Mesothelial cell of epicardium (in vitro differentiated cells): ENCODE results near the gene TRIM71. TPM values are rescaled to one million over a fixed set of nuclear protein-coding genes. Genes with fewer than 3 reads are reported as not detected.

ENCODE experiments used
- DNase-seq, 2 experiments: peaks; one replicate each; pipeline ENCODE4 v3.0.0; 2021; ENCODE audit warnings: low spot score in 2 of 2; ENCODE audit not compliant: unreplicated experiment in 2 of 2
- H3K27ac Mint-ChIP-seq: 2 replicates; pipeline ENCODE4 v1.8.0; 2021; ENCODE audit warnings: mixed read lengths
- H3K27me3 Mint-ChIP-seq: 2 replicates; pipeline ENCODE4 v1.8.0; 2021; ENCODE audit warnings: low read depth, mixed read lengths
- H3K36me3 Mint-ChIP-seq: 2 replicates; pipeline ENCODE4 v1.8.0; 2021; ENCODE audit warnings: mixed read lengths
- H3K4me1 Mint-ChIP-seq: 2 replicates; pipeline ENCODE4 v1.8.0; 2021; ENCODE audit warnings: mixed read lengths
- H3K4me3 Mint-ChIP-seq: 2 replicates; pipeline ENCODE4 v1.8.0; 2021; ENCODE audit warnings: mild to moderate bottlenecking, moderate library complexity, mixed read lengths
- H3K9me3 Mint-ChIP-seq: 2 replicates; pipeline ENCODE4 v1.8.0; 2021; ENCODE audit warnings: mixed read lengths
- CTCF ChIP-seq: fragments of 200-600 bp; sonication (generic); IDR thresholded peaks from one replicate; pipeline ENCODE4 v1.5.0; 2021; ENCODE audit warnings: antibody characterized with exemption; ENCODE audit not compliant: unreplicated experiment
- total RNA-seq: library from RNA; stranded (reverse); gene quantifications from 3 replicates; pipeline ENCODE4 v1.2.1, GENCODE V29; 2021

TRIM71 gene
- total RNA-seq, 1 donor from 2014 or later = 2.7 TPM

- H3K27me3 Mint-ChIP-seq = peaks cover 47% of the 10 kb centered on the region
- no peak for TF ChIP-seq CTCF
- no peaks in the 10 kb centered on the region for H3K9me3 Mint-ChIP-seq
- H3K36me3 Mint-ChIP-seq = no peaks in the 10 kb centered on the region
- peak overlapping the region; percentile 74 for H3K4me3 Mint-ChIP-seq
- no peak overlapping the region for H3K27ac Mint-ChIP-seq
- peak in 1 of 2 experiments; percentile 54 for DNase-seq
- H3K4me1 Mint-ChIP-seq = peaks cover 46% of the 10 kb centered on the region
These were observed 602 bp downstream of the TRIM71 start for GRCh38 chr3:32818229-32818969.

- H3K4me1 Mint-ChIP-seq = peaks cover 48% of the 10 kb centered on the region
- no peak overlapping the region for H3K27ac Mint-ChIP-seq
- peak overlapping the region; percentile 74 for H3K4me3 Mint-ChIP-seq
- DNase-seq = no peak
- H3K27me3 Mint-ChIP-seq = peaks cover 48% of the 10 kb centered on the region
- TF ChIP-seq CTCF = no peak
- H3K9me3 Mint-ChIP-seq = no peaks in the 10 kb centered on the region
- H3K36me3 Mint-ChIP-seq = no peaks in the 10 kb centered on the region
These were observed 1.2 kb downstream of the TRIM71 start for GRCh38 chr3:32818970-32819511.

GRCh38 chr3:32819551-32820348 lies 2.0 kb downstream of the TRIM71 start:
- H3K4me1 Mint-ChIP-seq = peaks cover 48% of the 10 kb centered on the region
- peak overlapping the region; percentile 74 for H3K4me3 Mint-ChIP-seq
- H3K36me3 Mint-ChIP-seq = no peaks in the 10 kb centered on the region
- peaks cover 48% of the 10 kb centered on the region for H3K27me3 Mint-ChIP-seq
- TF ChIP-seq CTCF = no peak
- H3K9me3 Mint-ChIP-seq = no peaks in the 10 kb centered on the region
- DNase-seq = no peak
- no peak overlapping the region for H3K27ac Mint-ChIP-seq

GRCh38 chr3:32820430-32820829 lies 2.6 kb downstream of the TRIM71 start:
- peak overlapping the region; percentile 74 for H3K4me3 Mint-ChIP-seq
- DNase-seq = no peak
- H3K36me3 Mint-ChIP-seq = no peaks in the 10 kb centered on the region
- no peaks in the 10 kb centered on the region for H3K9me3 Mint-ChIP-seq
- TF ChIP-seq CTCF = no peak
- peaks cover 46% of the 10 kb centered on the region for H3K4me1 Mint-ChIP-seq
- H3K27ac Mint-ChIP-seq = no peak overlapping the region
- H3K27me3 Mint-ChIP-seq = peaks cover 48% of the 10 kb centered on the region

GRCh38 chr3:32820971-32821685 lies 3.3 kb downstream of the TRIM71 start:
- no peak for DNase-seq
- H3K4me1 Mint-ChIP-seq = peaks cover 40% of the 10 kb centered on the region
- H3K36me3 Mint-ChIP-seq = no peaks in the 10 kb centered on the region
- no peak for TF ChIP-seq CTCF
- H3K27ac Mint-ChIP-seq = no peak overlapping the region
- no peaks in the 10 kb centered on the region for H3K9me3 Mint-ChIP-seq
- peaks cover 48% of the 10 kb centered on the region for H3K27me3 Mint-ChIP-seq
- peak overlapping the region; percentile 48 for H3K4me3 Mint-ChIP-seq
